Renal cortex interstitium (tissue), 15 donors: ENCODE data around the gene CALML4. TPM values are rescaled to one million over a fixed set of nuclear protein-coding genes. Genes with fewer than 3 reads are reported as not detected.
A peak's percentile ranks its signal among the peaks of the same experiment; 100 is the strongest.
"Not testable (repeated sequence)": the region's sequence is repeated elsewhere in the genome, so short reads cannot be mapped to it uniquely, and the experiment has no call there.

Source experiments
- DNase-seq, 11 donors: peaks; one replicate each; pipeline ENCODE4 v3.0.0-alpha.2; 2013; ENCODE audit warnings: low read depth in 9 of 11, low spot score in 4 of 11; ENCODE audit errors: extremely low read depth in 1 of 11
- long read RNA-seq, 16 experiments: transcript quantifications; one replicate each; lab custom pipeline, GENCODE V29; 2026
- polyA plus RNA-seq, 3 donors: library from polyadenylated mRNA; unstranded; fragments of 120-200 nt; gene quantifications; one replicate each; pipeline ENCODE4 v1.2.1, GENCODE V29; 2013; ENCODE audit not compliant: insufficient read length in 3 of 3

Gene CALML4
- polyA plus RNA-seq, result 10 to 100 TPM; 35.3 to 39.0 (median 37.2) TPM
- long read RNA-seq, donor 1, transcript CALML4-206 (5 exons, 987 nt), result major isoform, 9 of 12 reads
- long read RNA-seq, donor 1, partial matches to known transcripts, result 0 of 12 reads
- long read RNA-seq, donor 1, other reads (novel, unspliced or antisense), result 0 of 12 reads
- long read RNA-seq, donor 2, full-length matches to known transcripts, result 14 of 14 reads
- long read RNA-seq, donor 2, partial matches to known transcripts, result 0 of 14 reads
- long read RNA-seq, donor 2, other reads (novel, unspliced or antisense), result 0 of 14 reads
- long read RNA-seq, donor 3, full-length matches to known transcripts, result 22 of 22 reads
- long read RNA-seq, donor 3, partial matches to known transcripts, result 0 of 22 reads
- long read RNA-seq, donor 3, other reads (novel, unspliced or antisense), result 0 of 22 reads
- long read RNA-seq, donor 4, transcript CALML4-205 (2 exons, 620 nt), result minor isoform, 6 of 17 reads
- long read RNA-seq, donor 4, transcript CALML4-206 (5 exons, 987 nt), result major isoform, 9 of 17 reads
- long read RNA-seq, donor 4, partial matches to known transcripts, result 0 of 17 reads
- long read RNA-seq, donor 4, other reads (novel, unspliced or antisense), result 0 of 17 reads
- long read RNA-seq, donor 5, result 0 reads
- long read RNA-seq, donor 6, full-length matches to known transcripts, result 16 of 16 reads
- long read RNA-seq, donor 6, partial matches to known transcripts, result 0 of 16 reads
- long read RNA-seq, donor 6, other reads (novel, unspliced or antisense), result 0 of 16 reads
- long read RNA-seq, donor 7, full-length matches to known transcripts, result 19 of 19 reads
- long read RNA-seq, donor 7, partial matches to known transcripts, result 0 of 19 reads
- long read RNA-seq, donor 7, other reads (novel, unspliced or antisense), result 0 of 19 reads
- long read RNA-seq, donor 8, result 0 reads
- long read RNA-seq, donor 9, full-length matches to known transcripts, result 20 of 20 reads
- long read RNA-seq, donor 9, partial matches to known transcripts, result 0 of 20 reads
- long read RNA-seq, donor 9, other reads (novel, unspliced or antisense), result 0 of 20 reads
- long read RNA-seq, donor 10, full-length matches to known transcripts, result 21 of 21 reads
- long read RNA-seq, donor 10, partial matches to known transcripts, result 0 of 21 reads
- long read RNA-seq, donor 10, other reads (novel, unspliced or antisense), result 0 of 21 reads
- long read RNA-seq, donor 11, transcript CALML4-206 (5 exons, 987 nt), result major isoform, 5 of 9 reads
- long read RNA-seq, donor 11, partial matches to known transcripts, result 0 of 9 reads
- long read RNA-seq, donor 11, other reads (novel, unspliced or antisense), result 0 of 9 reads
- long read RNA-seq, donor 12, partial matches to known transcripts, result 0 of 6 reads
- long read RNA-seq, donor 12, other reads (novel, unspliced or antisense), result 0 of 6 reads
- long read RNA-seq, donor 13, result 0 reads
- long read RNA-seq, donor 14, full-length matches to known transcripts, result 9 of 9 reads
- long read RNA-seq, donor 14, partial matches to known transcripts, result 0 of 9 reads
- long read RNA-seq, donor 14, other reads (novel, unspliced or antisense), result 0 of 9 reads
- long read RNA-seq, donor 15, transcript CALML4-206 (5 exons, 987 nt), result major isoform, 7 of 10 reads
- long read RNA-seq, donor 15, partial matches to known transcripts, result 0 of 10 reads
- long read RNA-seq, donor 15, other reads (novel, unspliced or antisense), result 0 of 10 reads
- long read RNA-seq, donor 16, full-length matches to known transcripts, result 25 of 25 reads
- long read RNA-seq, donor 16, partial matches to known transcripts, result 0 of 25 reads
- long read RNA-seq, donor 16, other reads (novel, unspliced or antisense), result 0 of 25 reads

GRCh38 chr15:68204776-68205557, at the start of gene CALML4:
Gene CALML4, minus strand, starts transcription at chr15:68205332. Its CDS starts 85 bp downstream, at chr15:68205247.
- DNase-seq, result peak in 8 of 11 donors; percentile 51 to 80 (median 64)

- peak in 5 of 11 donors; percentile 48 to 82 (median 66) for DNase-seq
These were observed 47.9 kb upstream of the CALML4 start for GRCh38 chr15:68252925-68253534.

GRCh38 chr15:68249058-68249713, 44.1 kb upstream of the CALML4 start:
- DNase-seq, result no peak

GRCh38 chr15:68244235-68244634, 39.1 kb upstream of the CALML4 start:
- DNase-seq, result no peak

GRCh38 chr15:68241088-68241935, 36.2 kb upstream of the CALML4 start:
- no peak for DNase-seq

GRCh38 chr15:68239025-68239424, 33.9 kb upstream of the CALML4 start:
- no peak for DNase-seq

- DNase-seq, result no peak
These were observed 29.9 kb upstream of the CALML4 start for GRCh38 chr15:68235022-68235421.

GRCh38 chr15:68234520-68234919, 29.4 kb upstream of the CALML4 start:
- not testable (repeated sequence) for DNase-seq

- DNase-seq, result no peak
These were observed 28.9 kb upstream of the CALML4 start for GRCh38 chr15:68234060-68234459.

GRCh38 chr15:68232937-68233336, 27.8 kb upstream of the CALML4 start:
- no peak for DNase-seq

GRCh38 chr15:68232449-68232848, 27.3 kb upstream of the CALML4 start:
- DNase-seq, result no peak

GRCh38 chr15:68231102-68231818, 26.1 kb upstream of the CALML4 start:
- DNase-seq, result no peak

- no peak for DNase-seq
These were observed 25.3 kb upstream of the CALML4 start for GRCh38 chr15:68230157-68231100.
